ENCODE results near the gene LNP1.

GRCh38 chr3:100359035-100359434, 42.3 kb upstream of the LNP1 start:
- TF ChIP-seq CTCF (IDR thresholded peaks at IDR 0.05; ENCODE audit: low read depth, low read length, missing input control) (no peak), FOXA1 (IDR thresholded peaks at IDR 0.05) (no peak)
